ENCODE measurements around the gene PTPMT1. TPM values are rescaled to one million over a fixed set of nuclear protein-coding genes. Genes with fewer than 3 reads are reported as not detected.
"Not testable (repeated sequence)": the region's sequence is repeated elsewhere in the genome, so short reads cannot be mapped to it uniquely, and the experiment has no call there.

Gene PTPMT1
- total RNA-seq, 2 experiments from 2014 or later: 45.7 to 47.9 TPM

DNA sequence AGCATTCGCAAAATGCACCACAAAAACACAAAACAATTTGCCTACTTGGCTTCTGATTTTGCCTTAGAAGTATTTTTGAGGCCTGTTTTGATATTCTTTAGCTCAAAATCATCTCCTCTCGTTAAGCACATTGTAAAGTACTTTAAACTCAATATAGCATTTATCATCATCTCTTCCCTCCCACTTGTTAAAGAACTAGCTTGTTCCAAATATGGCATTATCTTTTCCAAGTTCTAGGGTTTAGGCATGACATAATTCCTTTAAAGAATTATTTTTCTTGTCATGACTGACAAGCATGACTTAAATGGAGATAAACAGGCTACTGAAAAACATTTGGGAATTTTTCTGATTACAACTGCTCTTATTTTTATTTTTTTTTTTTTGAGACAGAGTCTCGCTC lies 33.7 kb upstream of the PTPMT1 start:
- POLR2A ChIA-PET: interaction anchor here (0.7 to 1.5 kb wide), 2 partner anchors 16 to 33 kb away, joined by 6 to 8 read pairs; no protein-coding TSS in a partner anchor
- H3K4me1 Mint-ChIP-seq (ENCODE audit: low read depth): peaks cover 43% of the 10 kb centered on the region
- CTCF ChIA-PET: interaction anchor here (1.0 to 1.1 kb wide), 2 partner anchors 16 to 22 kb away, joined by 3 to 4 read pairs; partner anchors contain the start of gene CELF1

DNA sequence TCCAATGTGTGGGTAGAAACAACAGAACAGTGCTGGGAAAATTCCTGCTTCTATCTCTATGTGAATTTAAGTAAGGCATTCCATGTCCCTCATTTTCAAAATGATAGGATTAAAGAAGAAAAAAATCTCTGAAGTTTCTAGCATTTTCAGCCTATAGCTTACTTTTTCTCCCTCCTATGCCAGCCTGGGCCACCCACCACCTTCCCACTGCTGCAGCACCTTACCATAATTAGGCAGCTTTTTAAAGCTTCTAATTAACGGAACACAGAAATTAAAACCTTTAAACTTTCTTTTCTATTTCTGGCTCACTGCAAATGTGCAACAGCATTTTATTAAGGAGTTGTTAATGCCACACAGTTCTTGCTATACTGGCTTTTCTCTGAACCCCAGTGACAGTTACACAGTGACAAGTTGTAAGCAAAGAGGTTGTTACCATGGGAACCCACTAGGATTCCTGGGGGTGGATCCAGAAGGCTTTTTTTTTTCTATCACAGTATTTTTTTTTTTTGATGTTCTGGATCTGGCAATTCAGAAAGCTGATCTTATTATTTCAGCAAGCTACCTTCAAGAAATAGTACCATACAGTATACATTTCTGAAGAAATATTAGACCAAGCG lies 32.7 kb upstream of the PTPMT1 start:
- POLR2A ChIA-PET: interaction anchor here (1.5 to 1.7 kb wide), 2 partner anchors 8 to 17 kb away, joined by 5 to 8 read pairs; no protein-coding TSS in a partner anchor
- H3K36me3 Mint-ChIP-seq: peaks cover 5% of the 10 kb centered on the region
- CTCF ChIA-PET: interaction anchor here (1.1 kb wide), 1 partner anchor 20 kb away, joined by 3 read pairs; the partner anchor contains the start of gene CELF1

More for the DNA sequence above, 33.7 kb upstream of the PTPMT1 start:
- no peak overlapping the region for H3K4me3 Mint-ChIP-seq
- intact Hi-C loops (cut with micrococcal nuclease): no loop called here
- peaks cover 5% of the 10 kb centered on the region for H3K36me3 Mint-ChIP-seq
- H3K9me3 Mint-ChIP-seq: no peaks in the 10 kb centered on the region
- no peak overlapping the region for H3K27ac Mint-ChIP-seq
- H3K27me3 Mint-ChIP-seq: no peaks in the 10 kb centered on the region
- DNase-seq: no peak

DNA sequence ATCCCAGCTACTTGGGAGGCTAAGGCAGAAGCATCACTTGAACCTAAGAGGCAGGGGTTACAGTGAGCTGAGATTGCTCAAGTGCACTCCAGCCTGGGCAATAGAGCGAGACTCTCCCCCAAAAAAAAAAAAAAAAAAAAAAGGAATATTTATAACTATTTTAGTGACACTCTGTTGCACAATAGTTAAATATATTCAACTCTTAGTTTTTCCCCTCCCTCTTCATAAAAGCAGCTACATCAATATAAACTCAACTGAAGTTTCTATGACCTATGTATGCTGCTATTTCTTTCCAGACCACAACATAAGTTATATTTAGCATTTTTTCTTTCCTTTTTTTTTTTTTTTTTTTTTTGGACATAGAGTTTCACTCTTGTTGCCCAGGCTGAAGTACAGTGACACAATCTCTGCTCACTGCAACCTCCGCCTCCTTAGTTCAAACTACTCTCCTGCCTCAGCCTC lies 31.7 kb upstream of the PTPMT1 start:
- CTCF ChIA-PET: no interaction called here
- Mint-ChIP-seq H3K36me3 (peaks cover 7% of the 10 kb centered on the region), H3K9me3 (no peaks in the 10 kb centered on the region), H3K4me3 (no peak overlapping the region), H3K27me3 (no peaks in the 10 kb centered on the region), H3K4me1 (ENCODE audit: low read depth) (peaks cover 44% of the 10 kb centered on the region), H3K27ac (no peak overlapping the region)
- intact Hi-C loops (cut with micrococcal nuclease): no loop called here
- POLR2A ChIA-PET: interaction anchor here (0.6 to 1.7 kb wide), 2 partner anchors 9 to 10 kb away, joined by 4 to 5 read pairs; no protein-coding TSS in a partner anchor
- DNase-seq: no peak

More for the DNA sequence above, 32.7 kb upstream of the PTPMT1 start:
- no peak overlapping the region for H3K4me3 Mint-ChIP-seq
- H3K27ac Mint-ChIP-seq: no peak overlapping the region
- intact Hi-C loops (cut with micrococcal nuclease): no loop called here
- H3K27me3 Mint-ChIP-seq: no peaks in the 10 kb centered on the region
- no peaks in the 10 kb centered on the region for H3K9me3 Mint-ChIP-seq
- DNase-seq: no peak
- H3K4me1 Mint-ChIP-seq (ENCODE audit: low read depth): peaks cover 43% of the 10 kb centered on the region

GRCh38 chr11:47534704-47535251 lies 30.6 kb upstream of the PTPMT1 start:
- Mint-ChIP-seq H3K4me1 (ENCODE audit: low read depth) (peaks cover 53% of the 10 kb centered on the region), H3K27me3 (no peaks in the 10 kb centered on the region), H3K36me3 (peaks cover 9% of the 10 kb centered on the region), H3K4me3 (no peak overlapping the region), H3K9me3 (no peaks in the 10 kb centered on the region), H3K27ac (no peak overlapping the region)
- CTCF ChIA-PET: interaction anchor here (1.3 kb wide), 1 partner anchor 161 kb away, joined by 3 read pairs; no protein-coding TSS in a partner anchor
- intact Hi-C loops (cut with micrococcal nuclease): no loop called here
- POLR2A ChIA-PET: interaction anchor here (0.5 to 1.7 kb wide), 2 partner anchors 10 to 225 kb away, joined by 5 to 6 read pairs; no protein-coding TSS in a partner anchor
- DNase-seq: no peak

DNA sequence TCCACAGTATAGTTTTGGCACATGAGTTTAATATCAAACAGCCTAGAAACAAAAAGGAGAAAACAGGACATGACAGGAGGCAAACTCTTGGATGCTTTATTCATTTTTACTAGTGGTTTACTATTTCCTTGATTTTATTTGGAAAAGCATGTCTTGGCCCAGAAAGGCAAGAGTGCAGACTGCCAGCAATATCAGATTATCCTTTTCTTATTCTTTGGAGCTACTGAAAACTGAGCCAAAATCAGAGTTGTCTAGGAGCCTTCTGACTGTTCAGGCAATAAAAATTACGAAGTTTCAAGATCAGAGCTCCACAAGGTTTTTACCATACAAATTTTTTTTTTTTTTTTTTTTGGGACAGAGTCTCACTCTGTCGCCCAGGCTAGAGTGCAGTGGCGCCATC lies 28.5 kb upstream of the PTPMT1 start:
- POLR2A ChIA-PET: interaction anchor here (0.9 kb wide), 1 partner anchor 18 kb away, joined by 3 read pairs; no protein-coding TSS in a partner anchor
- no peak overlapping the region for H3K4me3 Mint-ChIP-seq
- no peaks in the 10 kb centered on the region for H3K9me3 Mint-ChIP-seq
- H3K36me3 Mint-ChIP-seq: peaks cover 10% of the 10 kb centered on the region
- H3K27ac Mint-ChIP-seq: no peak overlapping the region
- H3K27me3 Mint-ChIP-seq: no peaks in the 10 kb centered on the region
- H3K4me1 Mint-ChIP-seq (ENCODE audit: low read depth): peaks cover 61% of the 10 kb centered on the region
- intact Hi-C loops (cut with micrococcal nuclease): no loop called here
- CTCF ChIA-PET: interaction anchor here (0.5 to 1.3 kb wide), 3 partner anchors 15 to 30 kb away, joined by 3 to 4 read pairs (median 3); no protein-coding TSS in a partner anchor
- DNase-seq: no peak

- Mint-ChIP-seq H3K4me1 (ENCODE audit: low read depth) (peaks cover 65% of the 10 kb centered on the region), H3K4me3 (no peak overlapping the region), H3K27ac (peak overlapping the region; percentile 87)
Observed at GRCh38 chr11:47538741-47539565, 26.4 kb upstream of the PTPMT1 start.

GRCh38 chr11:47539681-47540039 lies 25.7 kb upstream of the PTPMT1 start:
- H3K9me3 Mint-ChIP-seq: no peaks in the 10 kb centered on the region
- ChIA-PET POLR2A (interaction anchor here (0.8 to 3.3 kb wide), 7 partner anchors 12 to 325 kb away, joined by 3 to 17 read pairs (median 3); partner anchors contain the start of genes CELF1 and DDB2), CTCF (interaction anchor here (1.1 to 4.8 kb wide), 7 partner anchors 11 to 49 kb away, joined by 3 to 29 read pairs (median 5); partner anchors contain the start of gene CELF1)
- H3K27ac Mint-ChIP-seq: peak overlapping the region; percentile 87
- H3K36me3 Mint-ChIP-seq: peaks cover 10% of the 10 kb centered on the region
- no peak overlapping the region for H3K4me3 Mint-ChIP-seq
- intact Hi-C loops (cut with micrococcal nuclease): loop anchor here (1.0 to 2.0 kb wide), 3 partner anchors 13 to 24 kb away; no protein-coding TSS in a partner anchor
- no peak for DNase-seq
- peaks cover 70% of the 10 kb centered on the region for H3K4me1 Mint-ChIP-seq (ENCODE audit: low read depth)
- no peaks in the 10 kb centered on the region for H3K27me3 Mint-ChIP-seq

More at GRCh38 chr11:47538741-47539565, 26.4 kb upstream of the PTPMT1 start:
- H3K27me3 Mint-ChIP-seq: no peaks in the 10 kb centered on the region
- DNase-seq: no peak
- intact Hi-C loops (cut with micrococcal nuclease): no loop called here
- ChIA-PET POLR2A (interaction anchor here (0.6 to 3.3 kb wide), 6 partner anchors 13 to 324 kb away, joined by 3 to 17 read pairs (median 8); partner anchors contain the start of genes CELF1 and DDB2), CTCF (interaction anchor here (1.5 to 4.8 kb wide), 3 partner anchors 13 to 48 kb away, joined by 4 to 29 read pairs (median 5); partner anchors contain the start of gene CELF1)
- no peaks in the 10 kb centered on the region for H3K9me3 Mint-ChIP-seq
- H3K36me3 Mint-ChIP-seq: peaks cover 10% of the 10 kb centered on the region

DNA sequence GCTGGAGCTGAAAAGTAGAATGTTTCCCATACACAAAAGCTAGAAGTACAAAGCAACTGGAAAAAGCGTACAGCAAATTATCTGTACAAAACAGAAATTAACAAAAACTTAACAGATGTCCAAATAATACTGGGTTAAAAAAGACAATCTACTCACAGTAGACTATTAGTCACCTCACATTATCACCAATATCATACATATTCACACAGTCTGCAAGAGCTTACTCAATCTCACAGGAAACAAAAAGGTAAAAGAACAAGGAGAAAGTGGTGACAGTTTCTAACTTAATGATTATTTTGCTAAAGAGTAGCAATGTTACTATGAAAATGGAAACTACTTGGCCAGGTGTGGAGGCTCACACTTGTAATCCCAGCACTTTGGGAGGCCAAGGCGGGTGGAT lies 24.3 kb upstream of the PTPMT1 start:
- H3K9me3 Mint-ChIP-seq: no peaks in the 10 kb centered on the region
- intact Hi-C loops (cut with micrococcal nuclease): loop anchor here (2.0 kb wide), 1 partner anchor 16 kb away; no protein-coding TSS in a partner anchor
- ChIA-PET POLR2A (interaction anchor here (1.1 to 3.3 kb wide), 6 partner anchors 11 to 226 kb away, joined by 3 to 17 read pairs (median 8); partner anchors contain the start of genes CELF1, FNBP4, KBTBD4 and NDUFS3), CTCF (interaction anchor here (1.0 to 4.8 kb wide), 3 partner anchors 11 to 26 kb away, joined by 3 to 29 read pairs (median 12); partner anchors contain the start of gene CELF1)
- peaks cover 6% of the 10 kb centered on the region for H3K36me3 Mint-ChIP-seq
- no peak overlapping the region for H3K4me3 Mint-ChIP-seq
- H3K4me1 Mint-ChIP-seq (ENCODE audit: low read depth): peaks cover 67% of the 10 kb centered on the region
- H3K27me3 Mint-ChIP-seq: no peaks in the 10 kb centered on the region
- DNase-seq: no peak
- peak overlapping the region; percentile 87 for H3K27ac Mint-ChIP-seq

GRCh38 chr11:47545298-47545697 lies 20.1 kb upstream of the PTPMT1 start:
- Mint-ChIP-seq H3K4me3 (no peak overlapping the region), H3K4me1 (ENCODE audit: low read depth) (peaks cover 63% of the 10 kb centered on the region), H3K9me3 (no peaks in the 10 kb centered on the region), H3K36me3 (peaks cover 8% of the 10 kb centered on the region), H3K27me3 (no peaks in the 10 kb centered on the region), H3K27ac (no peak overlapping the region)
- intact Hi-C loops (cut with micrococcal nuclease): no loop called here
- no peak for DNase-seq
- POLR2A ChIA-PET: no interaction called here
- CTCF ChIA-PET: no interaction called here

GRCh38 chr11:47546274-47546673 lies 19.1 kb upstream of the PTPMT1 start:
- H3K4me1 Mint-ChIP-seq (ENCODE audit: low read depth): peaks cover 63% of the 10 kb centered on the region
- CTCF ChIA-PET; intact Hi-C loops (cut with micrococcal nuclease); H3K9me3 Mint-ChIP-seq; H3K4me3 Mint-ChIP-seq; H3K27me3 Mint-ChIP-seq; DNase-seq; H3K27ac Mint-ChIP-seq; POLR2A ChIA-PET: not testable (repeated sequence)
- peaks cover 14% of the 10 kb centered on the region for H3K36me3 Mint-ChIP-seq

Data from activated CD4-positive, alpha-beta memory T cell treated with anti-CD3 and anti-CD28 coated beads for 36 hours (primary cell).